ENCODE measurements around the gene BMPER. TPM values are rescaled to one million over a fixed set of nuclear protein-coding genes. Genes with fewer than 3 reads are reported as not detected.
A peak's percentile ranks its signal among the peaks of the same experiment; 100 is the strongest.

The BMPER gene
- total and polyA plus RNA-seq, 2 of the 8 experiments (the other 6 are each of a cell fraction or from before 2014, with no cell fraction given) = 0.33 to 0.69 TPM

- Histone ChIP-seq H3K9ac (replicated peaks in 1 of 4; ENCODE audit: extremely low read depth in 1 of 4, low read depth in 3 of 4, low read length in 3 of 4) (no peak overlapping the region), H3K56ac (replicated peaks; ENCODE audit: insufficient read length, low read depth, low read length) (no peak overlapping the region), H4K20me1 (replicated peaks in 1 of 2; ENCODE audit: control insufficient read depth in 1 of 2, insufficient read depth in 2 of 2, low read length in 2 of 2) (no peaks in the 10 kb centered on the region), H4K91ac (replicated peaks; ENCODE audit: insufficient read length, low read length) (no peak overlapping the region), H2BK20ac (ENCODE audit: low read length) (no peak overlapping the region), H3K4me3 (ENCODE audit: extremely low read depth in 1 of 4, insufficient read depth in 2 of 4, low read depth in 3 of 4, low read length in 4 of 4) (no peak overlapping the region), H3K36me3 (ENCODE audit: control insufficient read depth in 2 of 4, insufficient read depth in 4 of 4, low read length in 3 of 4) (no peaks in the 10 kb centered on the region), H2AK5ac (ENCODE audit: low read depth, low read length) (no peak overlapping the region), H3K4me1 (replicated peaks in 1 of 4; ENCODE audit: control insufficient read depth in 3 of 4, insufficient read depth in 4 of 4, low read length in 3 of 4) (peaks cover 0 to 9% (median 4%) of the 10 kb centered on the region in 4 experiments; a peak in 6 of 7 replicates), H3K4ac (replicated peaks; ENCODE audit: insufficient read length, low read depth, low read length) (no peak overlapping the region), H2BK5ac (ENCODE audit: low read depth, low read length) (no peak overlapping the region), H3K79me2 (ENCODE audit: control insufficient read depth in 1 of 2, insufficient read depth in 2 of 2, low read length in 2 of 2) (no peaks in the 10 kb centered on the region), H4K5ac (ENCODE audit: insufficient read length, low read depth, low read length) (no peak overlapping the region), H2BK120ac (replicated peaks; ENCODE audit: low read depth, low read length) (no peak overlapping the region), H3K4me2 (ENCODE audit: insufficient read depth in 1 of 2, low read depth in 2 of 2, low read length in 2 of 2) (peak overlapping the region; percentile 22 to 50; a peak in 2 of 4 replicates), H3K79me1 (ENCODE audit: low read depth, low read length) (no peaks in the 10 kb centered on the region), H4K8ac (ENCODE audit: extremely low read depth, insufficient read depth, low read length) (no peak overlapping the region), H3K27ac (ENCODE audit: low read depth, low read length) (no peak overlapping the region), H3K14ac (ENCODE audit: insufficient read length) (no peak overlapping the region), H2AFZ (ENCODE audit: low read length) (no peak overlapping the region), H3K18ac (ENCODE audit: extremely low read depth, low read length) (no peak overlapping the region), H3K9me3 (ENCODE audit: insufficient read depth in 2 of 2, low read depth in 1 of 2, low read length in 1 of 2) (no peaks in the 10 kb centered on the region), H3K23ac (ENCODE audit: insufficient read length) (no peak overlapping the region), H2BK15ac (ENCODE audit: low read length) (0 out of 2 replicates have a peak overlapping the region, but pooled peaks have one; percentile 31), H2BK12ac (ENCODE audit: low read depth, low read length) (no peak overlapping the region; the same call in 1 of the 2 replicates), H3K27me3 (replicated peaks in 1 of 4; ENCODE audit: control insufficient read depth in 3 of 4, extremely low read depth in 1 of 4, insufficient read depth in 3 of 4, low read length in 3 of 4) (no peaks in the 10 kb centered on the region), H3K23me2 (ENCODE audit: low read depth, low read length) (no peaks in the 10 kb centered on the region)
- FAIRE-seq (no peak), DNase-seq (ENCODE audit: low read depth in 1 of 2, low spot score in 2 of 2) (no peak)
- no peak for TF ChIP-seq ZNF274 (IDR thresholded peaks at IDR 0.05; ENCODE audit: borderline replicate concordance, extremely low read depth, low read length)
- no peak for TF ChIP-seq E2F6 (IDR thresholded peaks at IDR 0.05)
- no peak for TF ChIP-seq PHF8 (conservative IDR thresholded peaks at IDR 0.05; ENCODE audit: low read depth, low read length)
- no peak for TF ChIP-seq RXRA (IDR thresholded peaks at IDR 0.05; ENCODE audit: insufficient read depth, low read depth, low read length)
- 50% methylated on average over 2 of the region's 2 CpGs; no CpG with 5 or more reads in 1 of the 2 experiments for WGBS, 2 experiments (ENCODE audit: extremely low coverage in 1 of 2, insufficient coverage in 1 of 2, insufficient read length in 1 of 2, insufficient replicate concordance in 2 of 2, low coverage in 1 of 2, low lambda C conversion rate in 2 of 2, missing lambda C conversion rate in 1 of 2)
- POLR2A ChIA-PET (ENCODE audit: partially characterized antibody) = no interaction called here
- CTCF ChIA-PET (ENCODE audit: partially characterized antibody) = interaction anchor here (1.1 to 12.3 kb wide), 7 partner anchors 8 to 458 kb away, joined by 3 to 197 read pairs (median 4); no protein-coding TSS in a partner anchor
These were observed 233.1 kb downstream of the BMPER start for GRCh38 chr7:34138483-34138882.

Data from H1 (cell line).